ENCODE data around the gene EVX1. TPM values are rescaled to one million over a fixed set of nuclear protein-coding genes. Genes with fewer than 3 reads are reported as not detected.

The EVX1 gene
- total RNA-seq, 4 donors from 2014 or later, result not detected

DNA sequence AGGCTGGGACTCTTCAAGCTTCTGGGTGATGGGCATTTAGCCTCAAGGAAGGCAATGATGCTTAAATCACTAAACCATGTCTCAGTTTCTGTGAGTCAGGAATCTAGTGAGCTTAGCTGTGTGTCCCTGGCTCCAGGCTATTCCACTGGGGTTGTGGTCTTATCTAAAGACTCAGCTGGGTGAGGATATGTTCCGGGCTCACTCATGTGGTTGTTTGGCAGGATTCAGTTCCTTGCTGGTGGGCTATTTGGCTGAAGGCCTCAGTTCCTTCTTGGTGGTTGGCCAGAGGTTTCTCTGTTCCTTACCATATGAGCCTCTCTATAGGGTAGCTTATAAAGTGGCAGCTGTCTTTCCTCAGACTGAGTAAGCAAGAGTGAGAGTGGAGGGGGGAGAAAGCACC is 12.0 kb downstream of the EVX1 start:
- 83 to 88% methylated on average over 1 of the region's 1 CpG for WGBS, 2 donors

DNA sequence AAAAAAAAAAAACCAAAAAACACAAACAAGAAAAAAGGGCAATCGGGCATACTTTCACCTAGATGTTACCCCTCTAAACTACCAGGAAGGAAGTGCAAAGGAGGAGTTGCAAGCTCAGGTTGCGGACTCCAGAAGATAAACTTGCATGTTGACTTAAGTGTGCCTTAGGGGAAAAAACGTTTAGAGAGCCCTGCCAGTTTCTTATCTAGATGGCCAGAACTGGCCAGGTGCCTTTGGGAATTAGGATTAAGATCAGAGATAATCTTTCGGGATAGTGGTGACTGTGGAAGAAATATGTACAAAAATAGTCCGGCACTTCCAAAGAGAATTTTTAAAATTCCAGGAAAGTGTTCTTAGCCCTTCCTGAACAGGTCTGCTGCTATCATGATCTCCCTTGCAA is 17.6 kb downstream of the EVX1 start:
- intact Hi-C loops (cut with DNase I), result no loop called here
- no peak overlapping the region for H3K27ac ChIP-seq
- 37 to 39% methylated on average over 5 of the region's 5 CpGs for WGBS, 2 donors
- TF ChIP-seq POLR2A (IDR thresholded peaks at IDR 0.05), result no peak
- TF ChIP-seq, protein P1, sequence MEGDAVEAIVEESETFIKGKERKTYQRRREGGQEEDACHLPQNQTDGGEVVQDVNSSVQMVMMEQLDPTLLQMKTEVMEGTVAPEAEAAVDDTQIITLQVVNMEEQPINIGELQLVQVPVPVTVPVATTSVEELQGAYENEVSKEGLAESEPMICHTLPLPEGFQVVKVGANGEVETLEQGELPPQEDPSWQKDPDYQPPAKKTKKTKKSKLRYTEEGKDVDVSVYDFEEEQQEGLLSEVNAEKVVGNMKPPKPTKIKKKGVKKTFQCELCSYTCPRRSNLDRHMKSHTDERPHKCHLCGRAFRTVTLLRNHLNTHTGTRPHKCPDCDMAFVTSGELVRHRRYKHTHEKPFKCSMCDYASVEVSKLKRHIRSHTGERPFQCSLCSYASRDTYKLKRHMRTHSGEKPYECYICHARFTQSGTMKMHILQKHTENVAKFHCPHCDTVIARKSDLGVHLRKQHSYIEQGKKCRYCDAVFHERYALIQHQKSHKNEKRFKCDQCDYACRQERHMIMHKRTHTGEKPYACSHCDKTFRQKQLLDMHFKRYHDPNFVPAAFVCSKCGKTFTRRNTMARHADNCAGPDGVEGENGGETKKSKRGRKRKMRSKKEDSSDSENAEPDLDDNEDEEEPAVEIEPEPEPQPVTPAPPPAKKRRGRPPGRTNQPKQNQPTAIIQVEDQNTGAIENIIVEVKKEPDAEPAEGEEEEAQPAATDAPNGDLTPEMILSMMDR (IDR thresholded peaks at IDR 0.05), result no peak
- no peaks in the 10 kb centered on the region for H3K36me3 ChIP-seq
- no peak for DNase-seq
- no peaks in the 10 kb centered on the region for H3K4me1 ChIP-seq
- H3K9me3 ChIP-seq, result no peaks in the 10 kb centered on the region
- H3K27me3 ChIP-seq, result no peaks in the 10 kb centered on the region
- H3K4me3 ChIP-seq (replicated peaks in 1 of 3), result no peak overlapping the region

More for the DNA sequence above, 12.0 kb downstream of the EVX1 start:
- no peak overlapping the region for H3K27ac ChIP-seq
- DNase-seq, result no peak
- H3K9me3 ChIP-seq, result no peaks in the 10 kb centered on the region
- H3K36me3 ChIP-seq, result no peaks in the 10 kb centered on the region
- no peak overlapping the region for H3K4me3 ChIP-seq (replicated peaks in 1 of 3)
- TF ChIP-seq, protein P1 (IDR thresholded peaks at IDR 0.05), result no peak
- no peak for TF ChIP-seq POLR2A (IDR thresholded peaks at IDR 0.05)
- H3K27me3 ChIP-seq, result peaks cover 25% of the 10 kb centered on the region
- intact Hi-C loops (cut with DNase I), result no loop called here
- H3K4me1 ChIP-seq, result peaks cover 8 to 11% of the 10 kb centered on the region in 2 donors

DNA sequence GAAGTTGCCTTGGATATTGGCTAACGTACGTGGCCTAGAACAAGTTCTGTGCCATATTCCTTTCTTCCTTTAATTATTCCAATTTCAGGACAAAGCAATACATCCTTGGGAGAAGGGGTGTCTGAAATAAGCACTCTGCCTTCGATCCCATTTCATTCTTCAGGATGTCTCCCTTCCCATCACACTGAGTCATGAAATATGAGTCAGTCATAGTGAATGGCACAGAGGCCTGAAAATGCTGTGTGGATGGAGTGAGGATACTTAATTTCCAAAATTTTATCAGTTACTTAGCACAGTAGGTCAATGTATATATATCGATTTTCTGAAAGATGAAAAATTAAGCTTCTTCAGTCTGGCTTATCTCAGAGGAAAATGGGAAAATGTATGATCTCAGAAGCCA is 19.5 kb downstream of the EVX1 start:
- H3K4me3 ChIP-seq (replicated peaks in 1 of 3), result no peak overlapping the region
- H3K36me3 ChIP-seq, result no peaks in the 10 kb centered on the region
- H3K4me1 ChIP-seq, result no peaks in the 10 kb centered on the region
- H3K27me3 ChIP-seq, result no peaks in the 10 kb centered on the region
- H3K27ac ChIP-seq, result no peak overlapping the region
- WGBS, 2 donors, result 94% methylated on average over 4 of the region's 4 CpGs
- H3K9me3 ChIP-seq, result no peaks in the 10 kb centered on the region
- DNase-seq, result no peak
- TF ChIP-seq POLR2A (IDR thresholded peaks at IDR 0.05), result no peak
- TF ChIP-seq, protein P1 (IDR thresholded peaks at IDR 0.05), result no peak
- intact Hi-C loops (cut with DNase I), result no loop called here

DNA sequence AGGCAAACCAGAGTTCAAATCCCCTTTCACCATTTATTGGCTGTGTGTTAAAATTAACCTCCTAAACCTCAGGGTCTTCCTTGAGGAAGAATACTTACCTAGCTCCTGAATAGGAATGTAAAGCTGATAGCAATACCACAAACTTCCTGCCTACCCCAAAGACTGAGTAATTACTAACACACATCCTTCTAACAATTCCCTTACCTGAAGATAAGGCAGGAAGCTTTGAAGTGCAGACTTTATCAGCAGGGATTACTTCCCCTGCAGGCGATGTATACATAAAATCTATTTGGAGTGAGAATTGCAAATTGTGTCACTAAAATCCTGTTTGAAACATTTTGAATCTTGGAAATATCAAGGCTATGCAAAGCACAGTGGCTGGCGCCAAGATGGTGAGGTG is 21.2 kb downstream of the EVX1 start:
- Histone ChIP-seq H3K9me3 (no peaks in the 10 kb centered on the region), H3K27ac (no peak overlapping the region), H3K36me3 (no peaks in the 10 kb centered on the region), H3K4me3 (replicated peaks in 1 of 3) (no peak overlapping the region), H3K4me1 (no peaks in the 10 kb centered on the region), H3K27me3 (no peaks in the 10 kb centered on the region)
- no peak for TF ChIP-seq POLR2A (IDR thresholded peaks at IDR 0.05)
- TF ChIP-seq, protein P1 (IDR thresholded peaks at IDR 0.05), result no peak
- DNase-seq, result no peak
- intact Hi-C loops (cut with DNase I), result no loop called here
- WGBS, 2 donors, result 80 to 87% methylated on average over 2 of the region's 2 CpGs

DNA sequence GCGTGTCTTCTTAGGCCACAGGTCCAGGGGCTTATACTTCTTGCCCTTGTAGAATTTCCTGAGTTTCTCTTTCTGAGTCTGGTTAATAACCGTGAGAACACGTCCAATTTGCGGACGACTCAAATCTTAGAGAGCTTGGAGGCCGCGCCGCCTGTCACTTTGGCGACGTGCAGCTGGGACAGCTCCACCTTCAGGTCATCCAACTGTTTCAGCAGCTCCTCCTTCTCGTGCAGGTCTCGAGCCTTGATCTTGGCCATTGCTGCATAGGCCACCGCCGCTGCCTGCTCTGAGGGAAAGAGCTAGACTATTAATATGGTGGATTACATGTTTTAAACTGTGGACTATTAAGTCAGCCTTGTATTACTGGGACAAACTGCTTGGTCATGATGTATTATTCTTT is 26.9 kb downstream of the EVX1 start:
- H3K36me3 ChIP-seq, result no peaks in the 10 kb centered on the region
- H3K27ac ChIP-seq, result no peak overlapping the region
- no peak for TF ChIP-seq POLR2A (IDR thresholded peaks at IDR 0.05)
- TF ChIP-seq, protein P1 (IDR thresholded peaks at IDR 0.05), result no peak
- WGBS, 2 donors, result 80 to 83% methylated on average over 14 of the region's 14 CpGs
- DNase-seq, result no peak
- H3K27me3 ChIP-seq, result no peaks in the 10 kb centered on the region
- intact Hi-C loops (cut with DNase I), result no loop called here
- no peak overlapping the region for H3K4me3 ChIP-seq (replicated peaks in 1 of 3)
- H3K9me3 ChIP-seq, result no peaks in the 10 kb centered on the region
- no peaks in the 10 kb centered on the region for H3K4me1 ChIP-seq

Measured in thyroid gland (tissue), 4 donors.